PC-9 (cell line): Measurements from ENCODE around the gene HLA-DOB. TPM values are rescaled to one million over a fixed set of nuclear protein-coding genes. Genes with fewer than 3 reads are reported as not detected.
A peak's percentile ranks its signal among the peaks of the same experiment; 100 is the strongest.

Source experiments
- BruUV-seq: library from RNA; stranded (reverse); fragments of 400-500 nt; replicated peaks from 2 replicates; lab custom pipeline; 2021; lab: Mats Ljungman, UMichigan
- CTCF ChIA-PET: fragments of 300-600 bp; sonication (Branson Sonifier 250); formaldehyde crosslinking; loops from one replicate; lab custom pipeline; 2022; ENCODE audit warnings: antibody characterized with exemption; lab: Charles Lee
- POLR2A ChIA-PET: fragments of 300-600 bp; sonication (Branson Sonifier 250); formaldehyde crosslinking; loops from one replicate; lab custom pipeline; 2022; ENCODE audit warnings: antibody characterized with exemption; ENCODE audit not compliant: unreplicated experiment; lab: Charles Lee
- DNase-seq, 2 experiments: peaks; one replicate each; pipeline versions ENCODE4 v3.0.0 to v3.0.0-alpha.2; 2015 to 2022; ENCODE audit warnings: mixed read lengths in 1 of 2
- H2AFZ ChIP-seq: fragments of 200-600 bp; sonication (generic); 2 replicates; pipeline ENCODE4 v1.8.1; 2017; ENCODE audit warnings: antibody characterized with exemption
- H3F3A ChIP-seq: fragments of 200-600 bp; sonication (generic); 2 replicates; pipeline ENCODE4 v1.8.1; 2017; ENCODE audit warnings: antibody characterized with exemption, mild to moderate bottlenecking, low read depth; ENCODE audit not compliant: insufficient read depth
- H3K27ac ChIP-seq: fragments of 200-600 bp; sonication (generic); 2 replicates; pipeline ENCODE4 v1.6.1; 2016; ENCODE audit warnings: mixed run types
- H3K27me3 ChIP-seq: fragments of 200-600 bp; sonication (generic); 2 replicates; pipeline ENCODE4 v1.6.1; 2016; ENCODE audit warnings: low read depth, mixed run types; ENCODE audit not compliant: insufficient read depth
- H3K36me3 ChIP-seq: fragments of 200-600 bp; sonication (generic); 2 replicates; pipeline ENCODE4 v1.6.1; 2016; ENCODE audit warnings: low read depth, mixed run types
- H3K4me1 ChIP-seq: fragments of 200-600 bp; sonication (generic); replicated peaks from 2 replicates; pipeline ENCODE4 v1.6.1; 2016; ENCODE audit warnings: mixed run types; ENCODE audit not compliant: insufficient read depth
- H3K4me2 ChIP-seq: fragments of 200-600 bp; sonication (generic); 2 replicates; pipeline ENCODE4 v1.6.1; 2017; ENCODE audit warnings: mixed run types
- H3K4me3 ChIP-seq: fragments of 200-600 bp; sonication (generic); 2 replicates; pipeline ENCODE4 v1.6.1; 2016; ENCODE audit warnings: mixed run types
- H3K79me2 ChIP-seq: fragments of 200-600 bp; sonication (generic); 2 replicates; pipeline ENCODE4 v1.6.1; 2017; ENCODE audit warnings: low read depth, mixed run types
- H3K9me2 ChIP-seq: fragments of 200-600 bp; sonication (generic); 2 replicates; pipeline ENCODE4 v1.8.1; 2017; ENCODE audit warnings: mild to moderate bottlenecking; ENCODE audit not compliant: insufficient read depth
- H3K9me3 ChIP-seq: fragments of 200-600 bp; sonication (generic); 2 replicates; pipeline ENCODE4 v1.8.1; 2016; ENCODE audit warnings: low read depth; ENCODE audit not compliant: insufficient read depth
- H4K20me1 ChIP-seq: fragments of 200-600 bp; sonication (generic); 2 replicates; pipeline ENCODE4 v1.8.1; 2017; ENCODE audit not compliant: insufficient read depth
- CTCF ChIP-seq: fragments of 200-600 bp; sonication (generic); conservative IDR thresholded peaks from 2 replicates; pipeline ENCODE4 v1.6.1; 2017; ENCODE audit warnings: mixed run types, antibody characterized with exemption, mild to moderate bottlenecking, moderate library complexity
- EZH2 ChIP-seq: fragments of 200-600 bp; sonication (generic); IDR thresholded peaks from 2 replicates; pipeline ENCODE4 v1.8.0; 2017; ENCODE audit warnings: antibody characterized with exemption, low read depth
- intact Hi-C: fragments of 100-400 bp; cut with micrococcal nuclease; formaldehyde crosslinking; loops from one replicate; pipeline ENCODE4 v1.10.0; 2022; ENCODE audit not compliant: unreplicated experiment
- total RNA-seq: library from RNA; stranded (reverse); gene quantifications from 2 replicates; pipeline ENCODE4 v1.2.3, GENCODE V29; 2021

The HLA-DOB gene
- total RNA-seq, 1 experiment from 2014 or later, result 3.4 TPM

GRCh38 chr6:32837651-32838113 is 20.9 kb upstream of the HLA-DOB start:
- intact Hi-C loops, result loop anchor here (1.0 to 2.0 kb wide), 6 partner anchors 16 to 412 kb away; partner anchors contain the start of gene TAP1
- ChIA-PET CTCF (interaction anchor here (0.5 to 2.7 kb wide), 12 partner anchors 10 to 871 kb away, joined by 3 to 49 read pairs (median 9); partner anchors contain the start of genes PSMB9 and TAP1), POLR2A (interaction anchor here (0.6 kb wide), 1 partner anchor 73 kb away, joined by 3 read pairs; no protein-coding TSS in a partner anchor)
- H3K4me3 ChIP-seq, result peak overlapping the region; percentile 68
- no peaks in the 10 kb centered on the region for H3K9me3 ChIP-seq
- no peaks in the 10 kb centered on the region for H3K79me2 ChIP-seq
- H3F3A ChIP-seq, result 0 out of 2 replicates have a peak, but pooled peaks cover 9% of the 10 kb centered on the region
- peak overlapping the region; percentile 95 for H3K4me2 ChIP-seq
- no peaks in the 10 kb centered on the region for H4K20me1 ChIP-seq
- H2AFZ ChIP-seq, result peak overlapping the region; percentile 89
- BruUV-seq, result no TSS peak
- no peaks in the 10 kb centered on the region for H3K9me2 ChIP-seq
- H3K27me3 ChIP-seq, result no peaks in the 10 kb centered on the region
- no peak for TF ChIP-seq EZH2
- no peak for TF ChIP-seq CTCF
- no peaks in the 10 kb centered on the region for H3K36me3 ChIP-seq
- peaks cover 9% of the 10 kb centered on the region for H3K4me1 ChIP-seq
- peak; percentile 20 to 51 for DNase-seq
- 0 out of 2 replicates have a peak overlapping the region, but pooled peaks have one; percentile 21 for H3K27ac ChIP-seq

- DNase-seq, result no peak
- TSS peak; percentile 20 for BruUV-seq
- H3K27me3 ChIP-seq, result no peaks in the 10 kb centered on the region
- H3F3A ChIP-seq, result 0 out of 2 replicates have a peak, but pooled peaks cover 9% of the 10 kb centered on the region
- H3K9me2 ChIP-seq, result no peaks in the 10 kb centered on the region
- H3K4me1 ChIP-seq, result peaks cover 9% of the 10 kb centered on the region
- ChIA-PET CTCF (no interaction called here), POLR2A (no interaction called here)
- intact Hi-C loops, result no loop called here
- H3K4me3 ChIP-seq, result no peak overlapping the region; the same call in 1 of the 2 replicates
- TF ChIP-seq EZH2, result no peak
- no peak for TF ChIP-seq CTCF
- H2AFZ ChIP-seq, result no peak overlapping the region
- H3K9me3 ChIP-seq, result no peaks in the 10 kb centered on the region
- H4K20me1 ChIP-seq, result no peaks in the 10 kb centered on the region
- H3K27ac ChIP-seq, result no peak overlapping the region
- no peaks in the 10 kb centered on the region for H3K36me3 ChIP-seq
- peak overlapping the region; percentile 95 for H3K4me2 ChIP-seq
- H3K79me2 ChIP-seq, result no peaks in the 10 kb centered on the region
Measured at GRCh38 chr6:32836873-32837272, 20.1 kb upstream of the HLA-DOB start.

GRCh38 chr6:32835167-32835893 is 18.5 kb upstream of the HLA-DOB start:
- H3K9me3 ChIP-seq, result no peaks in the 10 kb centered on the region
- intact Hi-C loops, result no loop called here
- H4K20me1 ChIP-seq, result no peaks in the 10 kb centered on the region
- no peak for DNase-seq
- no peak overlapping the region for H2AFZ ChIP-seq
- H3K4me3 ChIP-seq, result no peak overlapping the region
- no peaks in the 10 kb centered on the region for H3K36me3 ChIP-seq
- no peaks in the 10 kb centered on the region for H3K27me3 ChIP-seq
- H3F3A ChIP-seq, result 0 out of 2 replicates have a peak, but pooled peaks cover 9% of the 10 kb centered on the region
- no peaks in the 10 kb centered on the region for H3K79me2 ChIP-seq
- CTCF ChIA-PET, result no interaction called here
- POLR2A ChIA-PET, result no interaction called here
- TF ChIP-seq CTCF (no peak), EZH2 (no peak)
- peaks cover 9% of the 10 kb centered on the region for H3K4me1 ChIP-seq
- no TSS peak for BruUV-seq
- no peak overlapping the region for H3K27ac ChIP-seq
- H3K9me2 ChIP-seq, result no peaks in the 10 kb centered on the region
- no peak overlapping the region for H3K4me2 ChIP-seq
